H1 (cell line): ENCODE results near the gene TXNDC8. TPM values are rescaled to one million over a fixed set of nuclear protein-coding genes. Genes with fewer than 3 reads are reported as not detected.

ENCODE experiments used
- POLR2AphosphoS5 ChIP-seq: IDR thresholded peaks from 2 replicates; pipeline ENCODE4 v1.6.1; 2011; ENCODE audit warnings: low read depth, low read length
- SIN3A ChIP-seq, 2 experiments: IDR thresholded peaks in 1 of 2; conservative IDR thresholded peaks in 1 of 2; 2 replicates each; pipeline ENCODE4 v1.6.1; 2011 to 2012; ENCODE audit warnings: low read length in 2 of 2, improper control_type of control experiment in 1 of 2, low read depth in 1 of 2, mild to moderate bottlenecking in 1 of 2
- polyA plus RNA-seq, 7 experiments: library from polyadenylated mRNA; depleted of rRNA in 3 of 7; stranded (reverse) in 5 of 7; unstranded in 2 of 7; fragments of >200 nt in 5 of 7; fragments of 200-250 nt in 2 of 7; gene quantifications; 1 replicate in 5 of 7; 2 replicates in 1 of 7; 4 replicates in 1 of 7; pipeline versions ENCODE4 v1.2.1 to v1.2.3, GENCODE V29; 2011 to 2013; ENCODE audit warnings: missing spikeins in 2 of 7, mixed read lengths in 2 of 7
- total RNA-seq: library from RNA; stranded (reverse); fragmentation: NEBNext Ultra II Directional; extraction: Animal tissue kit (Norgen Biotek cat#: 25700); gene quantifications from 2 replicates; pipeline ENCODE4 v1.2.1, GENCODE V29; 2021
- TF ChIP-seq, protein P1 (sequence below): fragments of 300-600 bp; sonication (generic); IDR thresholded peaks from 2 replicates; pipeline ENCODE4 v1.7.1; 2012; ENCODE audit warnings: low read length, moderate library complexity, mild to moderate bottlenecking, inconsistent platforms; ENCODE audit not compliant: insufficient replicate concordance

Gene TXNDC8
- total and polyA plus RNA-seq, 2 of the 8 experiments (the other 6 are each of a cell fraction or from before 2014, with no cell fraction given) = not detected

DNA sequence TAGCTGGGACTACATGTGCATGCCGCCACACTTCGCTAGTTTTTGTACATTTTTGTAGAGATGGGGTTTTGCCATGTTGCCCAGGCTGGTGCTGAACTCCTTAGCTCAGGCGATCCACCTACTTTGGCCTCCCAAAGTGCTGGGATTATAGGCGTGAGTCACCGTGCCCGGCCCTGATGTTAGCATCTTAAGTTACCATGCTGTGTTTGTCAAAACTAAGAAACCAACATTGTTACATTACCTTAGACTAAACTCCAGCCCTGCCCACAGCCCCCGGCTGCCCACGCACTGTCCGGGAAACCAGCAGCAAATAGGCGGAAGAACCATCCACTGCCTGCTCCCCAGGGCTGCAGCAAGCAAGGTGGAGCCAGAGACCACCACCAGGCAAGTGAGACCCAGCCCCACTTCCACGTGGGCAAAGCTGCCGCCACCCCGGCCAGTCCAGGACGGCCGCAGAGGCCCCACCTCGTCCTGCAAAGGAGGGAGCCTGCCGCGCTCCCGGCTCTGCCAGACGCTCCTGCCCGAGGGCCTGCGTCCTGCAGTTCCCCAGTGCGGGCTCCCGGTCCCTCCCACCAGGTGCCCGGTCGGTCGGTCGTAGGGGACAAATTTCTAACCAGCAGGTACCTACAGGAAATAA is 45.6 kb downstream of the TXNDC8 start (continued):
- TF ChIP-seq, protein P1, sequence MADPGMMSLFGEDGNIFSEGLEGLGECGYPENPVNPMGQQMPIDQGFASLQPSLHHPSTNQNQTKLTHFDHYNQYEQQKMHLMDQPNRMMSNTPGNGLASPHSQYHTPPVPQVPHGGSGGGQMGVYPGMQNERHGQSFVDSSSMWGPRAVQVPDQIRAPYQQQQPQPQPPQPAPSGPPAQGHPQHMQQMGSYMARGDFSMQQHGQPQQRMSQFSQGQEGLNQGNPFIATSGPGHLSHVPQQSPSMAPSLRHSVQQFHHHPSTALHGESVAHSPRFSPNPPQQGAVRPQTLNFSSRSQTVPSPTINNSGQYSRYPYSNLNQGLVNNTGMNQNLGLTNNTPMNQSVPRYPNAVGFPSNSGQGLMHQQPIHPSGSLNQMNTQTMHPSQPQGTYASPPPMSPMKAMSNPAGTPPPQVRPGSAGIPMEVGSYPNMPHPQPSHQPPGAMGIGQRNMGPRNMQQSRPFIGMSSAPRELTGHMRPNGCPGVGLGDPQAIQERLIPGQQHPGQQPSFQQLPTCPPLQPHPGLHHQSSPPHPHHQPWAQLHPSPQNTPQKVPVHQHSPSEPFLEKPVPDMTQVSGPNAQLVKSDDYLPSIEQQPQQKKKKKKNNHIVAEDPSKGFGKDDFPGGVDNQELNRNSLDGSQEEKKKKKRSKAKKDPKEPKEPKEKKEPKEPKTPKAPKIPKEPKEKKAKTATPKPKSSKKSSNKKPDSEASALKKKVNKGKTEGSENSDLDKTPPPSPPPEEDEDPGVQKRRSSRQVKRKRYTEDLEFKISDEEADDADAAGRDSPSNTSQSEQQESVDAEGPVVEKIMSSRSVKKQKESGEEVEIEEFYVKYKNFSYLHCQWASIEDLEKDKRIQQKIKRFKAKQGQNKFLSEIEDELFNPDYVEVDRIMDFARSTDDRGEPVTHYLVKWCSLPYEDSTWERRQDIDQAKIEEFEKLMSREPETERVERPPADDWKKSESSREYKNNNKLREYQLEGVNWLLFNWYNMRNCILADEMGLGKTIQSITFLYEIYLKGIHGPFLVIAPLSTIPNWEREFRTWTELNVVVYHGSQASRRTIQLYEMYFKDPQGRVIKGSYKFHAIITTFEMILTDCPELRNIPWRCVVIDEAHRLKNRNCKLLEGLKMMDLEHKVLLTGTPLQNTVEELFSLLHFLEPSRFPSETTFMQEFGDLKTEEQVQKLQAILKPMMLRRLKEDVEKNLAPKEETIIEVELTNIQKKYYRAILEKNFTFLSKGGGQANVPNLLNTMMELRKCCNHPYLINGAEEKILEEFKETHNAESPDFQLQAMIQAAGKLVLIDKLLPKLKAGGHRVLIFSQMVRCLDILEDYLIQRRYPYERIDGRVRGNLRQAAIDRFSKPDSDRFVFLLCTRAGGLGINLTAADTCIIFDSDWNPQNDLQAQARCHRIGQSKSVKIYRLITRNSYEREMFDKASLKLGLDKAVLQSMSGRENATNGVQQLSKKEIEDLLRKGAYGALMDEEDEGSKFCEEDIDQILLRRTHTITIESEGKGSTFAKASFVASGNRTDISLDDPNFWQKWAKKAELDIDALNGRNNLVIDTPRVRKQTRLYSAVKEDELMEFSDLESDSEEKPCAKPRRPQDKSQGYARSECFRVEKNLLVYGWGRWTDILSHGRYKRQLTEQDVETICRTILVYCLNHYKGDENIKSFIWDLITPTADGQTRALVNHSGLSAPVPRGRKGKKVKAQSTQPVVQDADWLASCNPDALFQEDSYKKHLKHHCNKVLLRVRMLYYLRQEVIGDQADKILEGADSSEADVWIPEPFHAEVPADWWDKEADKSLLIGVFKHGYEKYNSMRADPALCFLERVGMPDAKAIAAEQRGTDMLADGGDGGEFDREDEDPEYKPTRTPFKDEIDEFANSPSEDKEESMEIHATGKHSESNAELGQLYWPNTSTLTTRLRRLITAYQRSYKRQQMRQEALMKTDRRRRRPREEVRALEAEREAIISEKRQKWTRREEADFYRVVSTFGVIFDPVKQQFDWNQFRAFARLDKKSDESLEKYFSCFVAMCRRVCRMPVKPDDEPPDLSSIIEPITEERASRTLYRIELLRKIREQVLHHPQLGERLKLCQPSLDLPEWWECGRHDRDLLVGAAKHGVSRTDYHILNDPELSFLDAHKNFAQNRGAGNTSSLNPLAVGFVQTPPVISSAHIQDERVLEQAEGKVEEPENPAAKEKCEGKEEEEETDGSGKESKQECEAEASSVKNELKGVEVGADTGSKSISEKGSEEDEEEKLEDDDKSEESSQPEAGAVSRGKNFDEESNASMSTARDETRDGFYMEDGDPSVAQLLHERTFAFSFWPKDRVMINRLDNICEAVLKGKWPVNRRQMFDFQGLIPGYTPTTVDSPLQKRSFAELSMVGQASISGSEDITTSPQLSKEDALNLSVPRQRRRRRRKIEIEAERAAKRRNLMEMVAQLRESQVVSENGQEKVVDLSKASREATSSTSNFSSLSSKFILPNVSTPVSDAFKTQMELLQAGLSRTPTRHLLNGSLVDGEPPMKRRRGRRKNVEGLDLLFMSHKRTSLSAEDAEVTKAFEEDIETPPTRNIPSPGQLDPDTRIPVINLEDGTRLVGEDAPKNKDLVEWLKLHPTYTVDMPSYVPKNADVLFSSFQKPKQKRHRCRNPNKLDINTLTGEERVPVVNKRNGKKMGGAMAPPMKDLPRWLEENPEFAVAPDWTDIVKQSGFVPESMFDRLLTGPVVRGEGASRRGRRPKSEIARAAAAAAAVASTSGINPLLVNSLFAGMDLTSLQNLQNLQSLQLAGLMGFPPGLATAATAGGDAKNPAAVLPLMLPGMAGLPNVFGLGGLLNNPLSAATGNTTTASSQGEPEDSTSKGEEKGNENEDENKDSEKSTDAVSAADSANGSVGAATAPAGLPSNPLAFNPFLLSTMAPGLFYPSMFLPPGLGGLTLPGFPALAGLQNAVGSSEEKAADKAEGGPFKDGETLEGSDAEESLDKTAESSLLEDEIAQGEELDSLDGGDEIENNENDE = no peak
- TF ChIP-seq POLR2AphosphoS5 (no peak), SIN3A (conservative IDR thresholded peaks at IDR 0.05 in 1 of 2, IDR thresholded peaks at IDR 0.05 in 1 of 2; ENCODE audit: low read depth in 1 of 2, low read length in 2 of 2) (no peak)
